A673 (cell line): ENCODE data around the gene OR8A1. TPM values are rescaled to one million over a fixed set of nuclear protein-coding genes. Genes with fewer than 3 reads are reported as not detected.

Experiments
- BruUV-seq: library from RNA; stranded (reverse); fragments of 400-500 nt; replicated peaks from 2 replicates; lab custom pipeline; 2021; lab: Mats Ljungman, UMichigan
- CTCF ChIA-PET: fragments of 300-600 bp; sonication (Branson Sonifier 250); formaldehyde crosslinking; loops from one replicate; lab custom pipeline; 2022; ENCODE audit warnings: antibody characterized with exemption; lab: Charles Lee
- POLR2A ChIA-PET: fragments of 300-600 bp; sonication (Branson Sonifier 250); formaldehyde crosslinking; loops from one replicate; lab custom pipeline; 2022; ENCODE audit warnings: antibody characterized with exemption; ENCODE audit not compliant: low non-redundant PET; lab: Charles Lee
- DNase-seq: peaks from one replicate; pipeline ENCODE4 v3.0.0-alpha.2; 2015; ENCODE audit warnings: low spot score
- H3K27ac ChIP-seq: fragments of 200-600 bp; sonication (generic); 2 replicates; pipeline ENCODE4 v1.5.1; 2016; ENCODE audit warnings: mixed run types, low read depth, mild to moderate bottlenecking, mixed read lengths, antibody characterized with exemption, low read length; ENCODE audit not compliant: poor library complexity, severe bottlenecking
- H3K27me3 ChIP-seq: fragments of 200-600 bp; sonication (generic); replicated peaks from 2 replicates; pipeline ENCODE4 v1.6.1; 2017; ENCODE audit warnings: mixed run types, low read depth, mild to moderate bottlenecking, mixed read lengths, antibody characterized with exemption, low read length; ENCODE audit not compliant: insufficient read depth, poor library complexity
- H3K36me3 ChIP-seq: fragments of 200-600 bp; sonication (generic); 2 replicates; pipeline ENCODE4 v1.6.1; 2016; ENCODE audit warnings: mixed run types, mild to moderate bottlenecking, mixed read lengths, antibody characterized with exemption, low read length; ENCODE audit not compliant: insufficient read depth, poor library complexity, severe bottlenecking
- H3K4me1 ChIP-seq: fragments of 200-600 bp; sonication (generic); 2 replicates; pipeline ENCODE4 v1.6.1; 2017; ENCODE audit warnings: mixed run types, mild to moderate bottlenecking, mixed read lengths, antibody characterized with exemption, low read length; ENCODE audit not compliant: insufficient read depth, poor library complexity, severe bottlenecking
- H3K4me3 ChIP-seq: fragments of 200-600 bp; sonication (generic); 2 replicates; pipeline ENCODE4 v1.5.1; 2016; ENCODE audit warnings: low read depth, mixed run types, mild to moderate bottlenecking, mixed read lengths, low read length; ENCODE audit not compliant: poor library complexity, severe bottlenecking
- H3K9me3 ChIP-seq: fragments of 200-600 bp; sonication (generic); 2 replicates; pipeline ENCODE4 v1.6.1; 2016; ENCODE audit warnings: mixed run types, low read depth, mild to moderate bottlenecking, mixed read lengths, antibody characterized with exemption, low read length; ENCODE audit not compliant: poor library complexity, severe bottlenecking
- EZH2 ChIP-seq: fragments of 200-600 bp; sonication (generic); IDR thresholded peaks from 2 replicates; pipeline ENCODE4 v1.6.1; 2017; ENCODE audit warnings: borderline replicate concordance, low read depth, mild to moderate bottlenecking, mixed read lengths, antibody characterized with exemption, low read length; ENCODE audit not compliant: poor library complexity, severe bottlenecking
- intact Hi-C: fragments of 100-400 bp; cut with micrococcal nuclease; formaldehyde crosslinking; loops from one replicate; pipeline ENCODE4 v1.10.0; 2022; ENCODE audit not compliant: unreplicated experiment
- total RNA-seq: library from RNA; stranded (reverse); gene quantifications from 2 replicates; pipeline ENCODE4 v1.2.3, GENCODE V29; 2021
- TF ChIP-seq, protein P1 (sequence below): fragments of 300-800, 200-600 bp; sonication (generic); conservative IDR thresholded peaks from 2 replicates; pipeline ENCODE4 v1.5.1; 2017; ENCODE audit warnings: low read depth, mild to moderate bottlenecking, antibody characterized with exemption, low read length, moderate library complexity, mixed read lengths

OR8A1 gene
- total RNA-seq, 1 experiment from 2014 or later = not detected

- no peak overlapping the region for H3K27ac ChIP-seq
- no peak overlapping the region for H3K4me3 ChIP-seq
- intact Hi-C loops = no loop called here
- CTCF ChIA-PET = no interaction called here
- DNase-seq = no peak
- H3K9me3 ChIP-seq = no peaks in the 10 kb centered on the region
- H3K27me3 ChIP-seq = no peaks in the 10 kb centered on the region
- no TSS peak for BruUV-seq
- no peaks in the 10 kb centered on the region for H3K36me3 ChIP-seq
- POLR2A ChIA-PET = no interaction called here
- TF ChIP-seq, protein P1, sequence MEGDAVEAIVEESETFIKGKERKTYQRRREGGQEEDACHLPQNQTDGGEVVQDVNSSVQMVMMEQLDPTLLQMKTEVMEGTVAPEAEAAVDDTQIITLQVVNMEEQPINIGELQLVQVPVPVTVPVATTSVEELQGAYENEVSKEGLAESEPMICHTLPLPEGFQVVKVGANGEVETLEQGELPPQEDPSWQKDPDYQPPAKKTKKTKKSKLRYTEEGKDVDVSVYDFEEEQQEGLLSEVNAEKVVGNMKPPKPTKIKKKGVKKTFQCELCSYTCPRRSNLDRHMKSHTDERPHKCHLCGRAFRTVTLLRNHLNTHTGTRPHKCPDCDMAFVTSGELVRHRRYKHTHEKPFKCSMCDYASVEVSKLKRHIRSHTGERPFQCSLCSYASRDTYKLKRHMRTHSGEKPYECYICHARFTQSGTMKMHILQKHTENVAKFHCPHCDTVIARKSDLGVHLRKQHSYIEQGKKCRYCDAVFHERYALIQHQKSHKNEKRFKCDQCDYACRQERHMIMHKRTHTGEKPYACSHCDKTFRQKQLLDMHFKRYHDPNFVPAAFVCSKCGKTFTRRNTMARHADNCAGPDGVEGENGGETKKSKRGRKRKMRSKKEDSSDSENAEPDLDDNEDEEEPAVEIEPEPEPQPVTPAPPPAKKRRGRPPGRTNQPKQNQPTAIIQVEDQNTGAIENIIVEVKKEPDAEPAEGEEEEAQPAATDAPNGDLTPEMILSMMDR = no peak
- no peak for TF ChIP-seq EZH2
- H3K4me1 ChIP-seq = no peaks in the 10 kb centered on the region
Measured at GRCh38 chr11:124591430-124591829, 21.6 kb downstream of the OR8A1 start.

DNA sequence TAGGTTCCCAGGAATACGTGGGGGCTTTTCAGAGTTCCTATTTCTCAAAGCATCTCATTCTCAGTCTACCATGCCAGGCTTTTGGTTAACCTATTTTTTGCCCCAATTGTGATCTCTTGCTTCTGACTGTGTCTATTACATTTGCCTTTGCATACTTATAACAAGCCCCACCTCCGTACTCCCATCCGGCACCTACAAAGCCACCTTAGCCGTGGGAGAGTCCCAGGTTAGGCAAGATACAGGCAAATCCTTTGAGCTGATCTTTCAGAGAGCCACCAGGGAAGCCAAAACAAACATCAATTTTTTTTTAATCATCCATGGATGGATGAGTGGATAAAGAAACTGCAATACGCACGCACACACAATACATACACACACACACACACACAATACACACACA is 22.8 kb downstream of the OR8A1 start:
- no peak overlapping the region for H3K4me3 ChIP-seq
- no peak for TF ChIP-seq EZH2
- TF ChIP-seq, protein P1 = no peak
- H3K27ac ChIP-seq = no peak overlapping the region
- peaks cover under 1% of the 10 kb centered on the region for H3K4me1 ChIP-seq
- POLR2A ChIA-PET = no interaction called here
- H3K27me3 ChIP-seq = peaks cover 3% of the 10 kb centered on the region
- no peaks in the 10 kb centered on the region for H3K36me3 ChIP-seq
- DNase-seq = no peak
- BruUV-seq = no TSS peak
- no peaks in the 10 kb centered on the region for H3K9me3 ChIP-seq
- intact Hi-C loops = no loop called here
- CTCF ChIA-PET = no interaction called here

GRCh38 chr11:124595302-124595701 is 25.5 kb downstream of the OR8A1 start:
- TF ChIP-seq, protein P1 = no peak
- no peak for TF ChIP-seq EZH2
- no peak for DNase-seq
- no peaks in the 10 kb centered on the region for H3K9me3 ChIP-seq
- peaks cover 10% of the 10 kb centered on the region for H3K4me1 ChIP-seq
- ChIA-PET POLR2A (no interaction called here), CTCF (no interaction called here)
- no peak overlapping the region for H3K27ac ChIP-seq
- H3K27me3 ChIP-seq = peaks cover 6% of the 10 kb centered on the region
- no TSS peak for BruUV-seq
- no peak overlapping the region for H3K4me3 ChIP-seq
- intact Hi-C loops = no loop called here
- H3K36me3 ChIP-seq = no peaks in the 10 kb centered on the region
